Measurements from ENCODE around the gene NOL8. TPM values are rescaled to one million over a fixed set of nuclear protein-coding genes. Genes with fewer than 3 reads are reported as not detected.

Gene NOL8
- total RNA-seq, 1 donor, result 36.5 TPM

DNA sequence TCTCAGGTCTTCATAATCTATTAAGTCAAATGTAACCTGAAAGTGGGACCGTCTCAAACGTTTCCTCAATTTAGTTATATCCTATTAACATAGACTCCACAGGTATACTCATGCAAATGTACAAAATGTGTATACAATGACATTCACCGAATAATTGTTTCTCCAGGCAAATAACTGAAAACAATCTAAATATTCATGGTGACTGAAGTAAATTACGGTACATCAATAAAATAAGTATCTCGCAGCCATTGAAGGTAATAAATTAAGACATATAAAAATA is 32.1 kb downstream of the NOL8 start:
- peak overlapping the region; percentile 90 for H3K4me3 ChIP-seq (ENCODE audit: low read depth, low read length)
- TF ChIP-seq, protein P1, sequence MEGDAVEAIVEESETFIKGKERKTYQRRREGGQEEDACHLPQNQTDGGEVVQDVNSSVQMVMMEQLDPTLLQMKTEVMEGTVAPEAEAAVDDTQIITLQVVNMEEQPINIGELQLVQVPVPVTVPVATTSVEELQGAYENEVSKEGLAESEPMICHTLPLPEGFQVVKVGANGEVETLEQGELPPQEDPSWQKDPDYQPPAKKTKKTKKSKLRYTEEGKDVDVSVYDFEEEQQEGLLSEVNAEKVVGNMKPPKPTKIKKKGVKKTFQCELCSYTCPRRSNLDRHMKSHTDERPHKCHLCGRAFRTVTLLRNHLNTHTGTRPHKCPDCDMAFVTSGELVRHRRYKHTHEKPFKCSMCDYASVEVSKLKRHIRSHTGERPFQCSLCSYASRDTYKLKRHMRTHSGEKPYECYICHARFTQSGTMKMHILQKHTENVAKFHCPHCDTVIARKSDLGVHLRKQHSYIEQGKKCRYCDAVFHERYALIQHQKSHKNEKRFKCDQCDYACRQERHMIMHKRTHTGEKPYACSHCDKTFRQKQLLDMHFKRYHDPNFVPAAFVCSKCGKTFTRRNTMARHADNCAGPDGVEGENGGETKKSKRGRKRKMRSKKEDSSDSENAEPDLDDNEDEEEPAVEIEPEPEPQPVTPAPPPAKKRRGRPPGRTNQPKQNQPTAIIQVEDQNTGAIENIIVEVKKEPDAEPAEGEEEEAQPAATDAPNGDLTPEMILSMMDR (IDR thresholded peaks at IDR 0.05; ENCODE audit: insufficient read depth, low read length), result no peak
- DNase-seq (ENCODE audit: low read depth), result no peak

- DNase-seq (ENCODE audit: low read depth), result peak; percentile 19
- TF ChIP-seq, protein P1 (IDR thresholded peaks at IDR 0.05; ENCODE audit: insufficient read depth, low read length), result no peak
- peak overlapping the region; percentile 90 for H3K4me3 ChIP-seq (ENCODE audit: low read depth, low read length)
These were observed 32.6 kb downstream of the NOL8 start for GRCh38 chr9:92292338-92293074.

DNA sequence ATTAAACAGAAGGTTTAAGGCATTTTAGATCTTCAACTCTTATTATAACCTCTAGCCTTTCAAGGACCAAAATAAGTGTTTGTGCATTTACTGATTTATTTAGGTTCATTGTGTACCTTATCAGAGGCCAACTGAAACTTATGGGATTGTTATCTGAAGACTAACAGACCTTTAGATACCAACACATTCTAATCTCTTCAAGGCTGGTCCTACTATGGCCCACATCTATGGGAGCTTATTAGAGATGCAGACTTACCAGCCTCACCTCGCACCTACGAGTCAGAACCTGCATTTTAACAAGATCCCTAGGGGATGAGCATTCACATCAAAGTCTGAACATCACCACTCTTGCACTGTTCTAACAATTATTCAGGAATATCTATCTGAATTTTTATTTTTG is 33.6 kb downstream of the NOL8 start:
- peak overlapping the region; percentile 90 for H3K4me3 ChIP-seq (ENCODE audit: low read depth, low read length)
- no peak for DNase-seq (ENCODE audit: low read depth)
- TF ChIP-seq, protein P1 (IDR thresholded peaks at IDR 0.05; ENCODE audit: insufficient read depth, low read length), result no peak

DNA sequence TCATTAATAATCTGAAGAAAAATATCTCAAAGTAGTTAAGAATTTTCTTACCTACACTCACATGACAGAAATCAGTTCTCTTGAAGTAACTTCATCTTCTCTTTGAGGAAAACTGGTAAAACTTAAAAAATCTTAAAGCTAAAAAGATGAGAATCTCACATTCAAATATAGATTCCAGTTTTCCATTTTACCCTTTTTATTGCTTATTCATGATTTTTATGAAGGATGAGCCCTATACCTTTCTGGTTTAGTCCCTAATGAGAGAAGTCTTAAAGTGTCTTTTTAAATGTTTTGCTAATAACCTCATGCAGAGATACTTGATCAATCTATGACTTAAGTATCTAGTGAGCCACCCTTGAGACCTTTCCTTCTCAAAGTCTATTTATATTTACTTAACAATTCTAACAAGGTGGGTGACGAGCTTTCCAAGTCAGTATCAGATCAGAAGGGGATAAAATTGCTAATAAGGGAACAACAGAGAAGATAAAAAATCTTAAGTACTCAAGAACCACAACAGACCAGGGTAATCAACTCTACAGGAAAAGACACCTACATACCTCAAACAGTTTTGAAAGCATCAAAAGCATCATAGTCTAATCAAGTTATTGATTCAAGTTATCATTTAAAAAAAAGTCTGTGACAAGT is 34.2 kb downstream of the NOL8 start:
- no peak for DNase-seq (ENCODE audit: low read depth)
- TF ChIP-seq, protein P1 (IDR thresholded peaks at IDR 0.05; ENCODE audit: insufficient read depth, low read length), result no peak
- H3K4me3 ChIP-seq (ENCODE audit: low read depth, low read length), result peak overlapping the region; percentile 36

DNA sequence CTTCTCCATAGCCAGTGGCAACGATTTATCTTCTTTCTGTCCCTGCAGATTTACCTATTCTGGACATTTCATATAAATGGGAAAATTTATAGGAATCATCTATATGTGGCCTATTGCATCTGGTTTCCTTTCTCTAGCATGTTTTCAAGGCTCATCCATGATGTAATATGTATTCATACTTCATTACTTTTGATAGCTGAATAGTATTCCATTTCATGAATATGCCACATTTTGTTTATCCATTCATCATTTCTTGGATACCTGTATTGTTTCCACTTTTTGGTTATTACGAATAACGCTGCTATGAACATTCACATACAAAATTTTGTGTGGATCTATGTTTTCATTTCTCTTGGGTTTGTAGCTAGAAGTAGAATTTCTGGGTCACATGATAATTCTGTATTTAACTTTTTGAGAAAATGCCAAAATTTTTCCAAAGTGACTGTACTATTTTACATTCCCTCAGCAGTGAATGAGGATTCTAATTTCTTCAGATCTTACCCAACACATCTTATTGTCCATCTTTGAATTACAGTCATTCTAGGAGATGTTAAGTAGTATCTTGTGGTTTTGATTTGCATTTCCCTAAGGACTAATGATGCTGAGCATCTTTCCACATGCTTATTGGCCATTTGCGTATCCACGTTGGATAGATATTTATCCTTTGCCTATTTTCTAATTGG is 35.3 kb downstream of the NOL8 start:
- peak; percentile 60 for DNase-seq (ENCODE audit: low read depth)
- TF ChIP-seq, protein P1 (IDR thresholded peaks at IDR 0.05; ENCODE audit: insufficient read depth, low read length), result no peak
- H3K4me3 ChIP-seq (ENCODE audit: low read depth, low read length), result no peak overlapping the region

- TF ChIP-seq, protein P1 (IDR thresholded peaks at IDR 0.05; ENCODE audit: insufficient read depth, low read length), result no peak
- no peak overlapping the region for H3K4me3 ChIP-seq (ENCODE audit: low read depth, low read length)
- DNase-seq (ENCODE audit: low read depth), result no peak
These were observed 45.8 kb downstream of the NOL8 start for GRCh38 chr9:92279302-92279701.

Data from fibroblast of the aortic adventitia (primary cell).